Loucy (cell line): ENCODE data around the gene CCDC93.
A peak's percentile ranks its signal among the peaks of the same experiment; 100 is the strongest.

ENCODE experiments used
- EZH2phosphoT487 ChIP-seq: fragments of 200-600 bp; IDR thresholded peaks from 2 replicates; pipeline ENCODE4 v1.6.1; 2018; ENCODE audit warnings: antibody characterized with exemption, mild to moderate bottlenecking, moderate library complexity, borderline replicate concordance
- TF ChIP-seq, protein P1 (sequence below): fragments of 200-600 bp; sonication (generic); conservative IDR thresholded peaks from 2 replicates; pipeline ENCODE4 v1.5.1; 2014; ENCODE audit warnings: mild to moderate bottlenecking, antibody characterized with exemption, low read length

DNA sequence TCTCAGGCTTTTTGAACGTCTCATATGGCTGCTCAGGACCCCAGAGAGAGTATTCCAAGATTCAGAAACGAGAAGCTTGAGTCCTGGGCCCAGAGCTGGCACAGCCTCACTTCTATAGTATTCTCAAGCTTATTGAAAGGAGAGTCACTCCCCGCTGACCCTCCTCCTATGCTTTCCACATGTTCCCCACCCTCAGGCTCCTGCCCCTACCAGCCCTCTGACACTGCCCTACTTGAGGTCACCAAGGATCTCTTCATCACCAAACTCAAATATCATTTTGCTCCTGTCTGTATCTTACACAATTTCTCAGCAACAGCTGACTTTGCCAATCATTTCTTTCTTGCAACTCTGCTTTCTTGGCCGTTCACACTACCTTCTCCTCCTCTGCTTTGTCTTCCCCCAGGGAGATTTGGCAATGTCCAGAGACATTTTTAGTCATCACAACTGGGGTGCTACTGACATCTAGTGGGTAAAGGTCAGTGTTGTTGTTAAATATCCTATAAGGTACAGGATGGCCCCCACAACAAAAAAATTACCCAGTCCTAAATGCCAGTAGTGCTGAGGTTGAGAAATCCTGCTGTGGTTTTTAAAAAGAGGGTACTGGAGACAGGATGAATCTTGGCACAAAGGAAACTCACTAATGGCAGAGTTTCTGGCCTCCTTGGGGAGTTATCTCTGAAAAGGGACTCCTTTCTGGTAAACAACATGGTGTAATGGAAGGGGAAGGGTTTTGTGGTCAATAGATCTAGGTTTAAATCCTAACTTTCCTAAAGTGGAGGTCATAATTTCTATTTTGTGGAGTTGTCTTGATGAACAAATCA is 47.5 kb upstream of the CCDC93 start:
- TF ChIP-seq, protein P1, sequence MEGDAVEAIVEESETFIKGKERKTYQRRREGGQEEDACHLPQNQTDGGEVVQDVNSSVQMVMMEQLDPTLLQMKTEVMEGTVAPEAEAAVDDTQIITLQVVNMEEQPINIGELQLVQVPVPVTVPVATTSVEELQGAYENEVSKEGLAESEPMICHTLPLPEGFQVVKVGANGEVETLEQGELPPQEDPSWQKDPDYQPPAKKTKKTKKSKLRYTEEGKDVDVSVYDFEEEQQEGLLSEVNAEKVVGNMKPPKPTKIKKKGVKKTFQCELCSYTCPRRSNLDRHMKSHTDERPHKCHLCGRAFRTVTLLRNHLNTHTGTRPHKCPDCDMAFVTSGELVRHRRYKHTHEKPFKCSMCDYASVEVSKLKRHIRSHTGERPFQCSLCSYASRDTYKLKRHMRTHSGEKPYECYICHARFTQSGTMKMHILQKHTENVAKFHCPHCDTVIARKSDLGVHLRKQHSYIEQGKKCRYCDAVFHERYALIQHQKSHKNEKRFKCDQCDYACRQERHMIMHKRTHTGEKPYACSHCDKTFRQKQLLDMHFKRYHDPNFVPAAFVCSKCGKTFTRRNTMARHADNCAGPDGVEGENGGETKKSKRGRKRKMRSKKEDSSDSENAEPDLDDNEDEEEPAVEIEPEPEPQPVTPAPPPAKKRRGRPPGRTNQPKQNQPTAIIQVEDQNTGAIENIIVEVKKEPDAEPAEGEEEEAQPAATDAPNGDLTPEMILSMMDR: peak; percentile 75
- no peak for TF ChIP-seq EZH2phosphoT487
